NB4 (cell line): ENCODE measurements around the gene NUTM1.

ENCODE experiments used
- DNase-seq: peaks from one replicate; pipeline ENCODE4 v3.0.0; 2010; ENCODE audit warnings: low read depth
- H3K4me3 ChIP-seq: one replicate; pipeline ENCODE4 v1.5.1; 2011; ENCODE audit warnings: mild to moderate bottlenecking, low read depth, low read length, moderate library complexity
- CTCF ChIP-seq: IDR thresholded peaks from one replicate; pipeline ENCODE4 v1.5.1; 2012; ENCODE audit warnings: low read depth, low read length
- MYC ChIP-seq: IDR thresholded peaks from 2 replicates; pipeline ENCODE4 v1.6.1; 2011; ENCODE audit warnings: low read depth, low read length
- POLR2A ChIP-seq: IDR thresholded peaks from 2 replicates; pipeline ENCODE4 v1.6.1; 2011; ENCODE audit warnings: mild to moderate bottlenecking; ENCODE audit not compliant: insufficient read length; ENCODE audit errors: extremely low read depth
- TF ChIP-seq, protein P1 (sequence below): IDR thresholded peaks from 2 replicates; pipeline ENCODE4 v1.6.1; 2011; ENCODE audit warnings: low read depth, low read length

NUTM1 gene

DNA sequence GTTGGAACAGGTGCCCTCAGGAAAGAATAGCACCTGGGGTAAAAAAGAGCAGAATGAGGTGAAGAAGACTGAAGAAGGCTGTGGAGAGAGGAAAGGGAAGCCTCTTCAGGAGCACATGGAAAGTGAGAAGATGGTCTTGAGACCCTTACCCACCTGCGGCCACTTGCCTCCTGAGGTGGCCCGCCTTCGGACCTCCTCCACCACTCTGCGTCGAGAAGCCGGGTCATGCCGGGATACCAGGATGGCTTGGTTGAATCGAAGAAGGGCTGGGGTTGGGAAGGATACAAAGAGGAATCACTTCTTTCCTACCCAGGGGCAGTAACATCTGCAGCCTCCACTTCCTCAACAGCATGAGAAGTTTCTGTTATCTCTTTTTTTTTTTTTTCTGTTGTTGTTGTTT, 20.9 kb downstream of the NUTM1 start:
- H3K4me3 ChIP-seq, result no peak overlapping the region
- TF ChIP-seq, protein P1, sequence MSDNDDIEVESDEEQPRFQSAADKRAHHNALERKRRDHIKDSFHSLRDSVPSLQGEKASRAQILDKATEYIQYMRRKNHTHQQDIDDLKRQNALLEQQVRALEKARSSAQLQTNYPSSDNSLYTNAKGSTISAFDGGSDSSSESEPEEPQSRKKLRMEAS, result no peak
- TF ChIP-seq MYC, result no peak
- no peak for TF ChIP-seq POLR2A
- TF ChIP-seq CTCF, result no peak
- DNase-seq, result no peak

DNA sequence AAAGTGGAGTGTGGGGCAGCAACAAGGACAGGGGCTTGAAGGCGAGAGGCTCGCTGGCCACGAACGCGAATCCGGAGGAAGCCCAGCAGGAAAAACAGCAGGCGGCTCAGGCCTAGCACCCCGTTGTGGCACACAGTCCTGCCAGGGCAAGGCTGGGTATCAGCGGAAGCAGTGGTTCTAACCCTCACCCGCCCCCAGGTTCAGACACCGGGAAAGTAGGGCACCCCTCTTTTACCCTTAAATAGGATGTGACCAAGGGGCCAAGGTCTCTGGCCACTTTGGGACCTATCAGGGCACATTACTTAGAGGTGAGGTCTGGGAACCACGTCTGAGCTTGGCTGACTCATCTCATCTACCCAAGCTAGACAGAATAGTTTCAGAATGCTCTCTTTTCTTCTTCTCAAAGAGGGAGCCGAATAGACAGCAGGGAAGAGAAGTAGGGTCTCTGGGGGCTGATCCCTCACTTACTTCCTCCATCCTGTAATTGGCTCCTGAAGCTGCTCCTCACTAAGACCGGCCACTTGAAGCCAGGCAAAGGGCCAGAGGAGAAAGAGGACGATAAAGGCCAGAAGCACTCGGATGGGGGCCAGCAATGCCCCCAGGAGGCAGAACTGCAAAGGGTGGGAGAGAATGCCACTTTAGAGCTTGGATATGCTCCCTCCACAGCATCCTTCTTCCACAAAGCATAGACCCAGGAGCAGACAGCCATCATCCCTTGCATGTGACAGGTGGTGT, 22.1 kb downstream of the NUTM1 start:
- TF ChIP-seq MYC, result no peak
- TF ChIP-seq POLR2A, result no peak
- TF ChIP-seq, protein P1, result no peak
- no peak for TF ChIP-seq CTCF
- peak overlapping the region; percentile 74 for H3K4me3 ChIP-seq
- DNase-seq, result peak; percentile 53

- DNase-seq, result no peak
- TF ChIP-seq, protein P1, result no peak
- TF ChIP-seq CTCF (no peak), POLR2A (no peak), MYC (no peak)
- peak overlapping the region; percentile 74 for H3K4me3 ChIP-seq
Observed at GRCh38 chr15:34365836-34366235, 22.7 kb downstream of the NUTM1 start.

- H3K4me3 ChIP-seq, result peak overlapping the region; percentile 74
- no peak for TF ChIP-seq CTCF
- TF ChIP-seq, protein P1, result peak; percentile 77
- TF ChIP-seq POLR2A, result no peak
- peak; percentile 78 for TF ChIP-seq MYC
- peak; percentile 81 for DNase-seq
Observed at GRCh38 chr15:34366271-34367065, 23.4 kb downstream of the NUTM1 start.

- TF ChIP-seq MYC (peak; percentile 63), POLR2A (peak; percentile 88), CTCF (peak; percentile 76)
- TF ChIP-seq, protein P1, result peak; percentile 17; the same call in 1 of the 2 replicates
Observed at GRCh38 chr15:34367101-34368081, 24.3 kb downstream of the NUTM1 start, which contains the start of gene LPCAT4. TSS of gene LPCAT4 (minus strand) at chr15:34367196. CDS start at chr15:34367100, 96 bp downstream.

More at GRCh38 chr15:34367101-34368081, 24.3 kb downstream of the NUTM1 start, which contains the start of gene LPCAT4:
- peak; percentile 93 for DNase-seq
- H3K4me3 ChIP-seq, result peak within 1 kb of the TSS; percentile 74
